ENCODE results near the gene APRT.
"Not testable (repeated sequence)": the region's sequence is repeated elsewhere in the genome, so short reads cannot be mapped to it uniquely, and the experiment has no call there.

Gene APRT

GRCh38 chr16:88796278-88796677 is 15.4 kb downstream of the APRT start:
- no peaks in the 10 kb centered on the region for H3K4me1 ChIP-seq (ENCODE audit: control insufficient read depth, insufficient read depth, low read length, unreplicated experiment)
- no peak overlapping the region for H2AFZ ChIP-seq (ENCODE audit: low read length, unreplicated experiment)
- no peaks in the 10 kb centered on the region for H3K79me2 ChIP-seq (ENCODE audit: control insufficient read depth, insufficient read depth, low read length, unreplicated experiment)
- no peaks in the 10 kb centered on the region for H3K36me3 ChIP-seq (ENCODE audit: insufficient read depth, low read length)
- no peaks in the 10 kb centered on the region for H3K27me3 ChIP-seq (ENCODE audit: insufficient read depth, low read length)
- no peak overlapping the region for H3K4me3 ChIP-seq (ENCODE audit: low read depth, low read length)
- H3K27ac ChIP-seq (ENCODE audit: low read depth, low read length) = no peak overlapping the region

- Histone ChIP-seq H2AFZ (ENCODE audit: low read length, unreplicated experiment) (no peak overlapping the region), H3K4me3 (ENCODE audit: low read depth, low read length) (no peak overlapping the region), H3K36me3 (ENCODE audit: insufficient read depth, low read length) (no peaks in the 10 kb centered on the region), H3K79me2 (ENCODE audit: control insufficient read depth, insufficient read depth, low read length, unreplicated experiment) (no peaks in the 10 kb centered on the region), H3K27ac (ENCODE audit: low read depth, low read length) (no peak overlapping the region), H3K27me3 (ENCODE audit: insufficient read depth, low read length) (no peaks in the 10 kb centered on the region), H3K4me1 (ENCODE audit: control insufficient read depth, insufficient read depth, low read length, unreplicated experiment) (peaks cover 8% of the 10 kb centered on the region)
Observed at GRCh38 chr16:88793251-88793954, 18.3 kb downstream of the APRT start.

GRCh38 chr16:88792668-88793250 is 19.0 kb downstream of the APRT start:
- Histone ChIP-seq H3K36me3 (ENCODE audit: insufficient read depth, low read length) (no peaks in the 10 kb centered on the region), H3K4me3 (ENCODE audit: low read depth, low read length) (no peak overlapping the region), H3K27me3 (ENCODE audit: insufficient read depth, low read length) (no peaks in the 10 kb centered on the region), H3K79me2 (ENCODE audit: control insufficient read depth, insufficient read depth, low read length, unreplicated experiment) (no peaks in the 10 kb centered on the region), H2AFZ (ENCODE audit: low read length, unreplicated experiment) (no peak overlapping the region), H3K27ac (ENCODE audit: low read depth, low read length) (no peak overlapping the region), H3K4me1 (ENCODE audit: control insufficient read depth, insufficient read depth, low read length, unreplicated experiment) (peaks cover 8% of the 10 kb centered on the region)

- Histone ChIP-seq H2AFZ (ENCODE audit: low read length, unreplicated experiment) (no peak overlapping the region), H3K27ac (ENCODE audit: low read depth, low read length) (no peak overlapping the region), H3K79me2 (ENCODE audit: control insufficient read depth, insufficient read depth, low read length, unreplicated experiment) (no peaks in the 10 kb centered on the region), H3K36me3 (ENCODE audit: insufficient read depth, low read length) (no peaks in the 10 kb centered on the region), H3K27me3 (ENCODE audit: insufficient read depth, low read length) (no peaks in the 10 kb centered on the region), H3K4me1 (ENCODE audit: control insufficient read depth, insufficient read depth, low read length, unreplicated experiment) (peaks cover 8% of the 10 kb centered on the region), H3K4me3 (ENCODE audit: low read depth, low read length) (no peak overlapping the region)
Observed at GRCh38 chr16:88792078-88792550, 19.6 kb downstream of the APRT start.

- H3K4me1 ChIP-seq (ENCODE audit: control insufficient read depth, insufficient read depth, low read length, unreplicated experiment) = peaks cover 8% of the 10 kb centered on the region
- H3K27ac ChIP-seq (ENCODE audit: low read depth, low read length) = no peak overlapping the region
- H3K79me2 ChIP-seq (ENCODE audit: control insufficient read depth, insufficient read depth, low read length, unreplicated experiment) = no peaks in the 10 kb centered on the region
- peak overlapping the region; percentile 56; the same call in 1 of the 2 replicates for H3K4me3 ChIP-seq (ENCODE audit: low read depth, low read length)
- no peaks in the 10 kb centered on the region for H3K27me3 ChIP-seq (ENCODE audit: insufficient read depth, low read length)
- H3K36me3 ChIP-seq (ENCODE audit: insufficient read depth, low read length) = no peaks in the 10 kb centered on the region
- H2AFZ ChIP-seq (ENCODE audit: low read length, unreplicated experiment) = no peak overlapping the region
Observed at GRCh38 chr16:88790312-88791211, 21.2 kb downstream of the APRT start.

GRCh38 chr16:88789594-88789993 is 22.1 kb downstream of the APRT start:
- Histone ChIP-seq H3K36me3 (ENCODE audit: insufficient read depth, low read length) (no peaks in the 10 kb centered on the region), H3K27ac (ENCODE audit: low read depth, low read length) (no peak overlapping the region), H3K4me3 (ENCODE audit: low read depth, low read length) (no peak overlapping the region), H3K4me1 (ENCODE audit: control insufficient read depth, insufficient read depth, low read length, unreplicated experiment) (peaks cover 8% of the 10 kb centered on the region), H2AFZ (ENCODE audit: low read length, unreplicated experiment) (no peak overlapping the region), H3K79me2 (ENCODE audit: control insufficient read depth, insufficient read depth, low read length, unreplicated experiment) (peaks cover 3% of the 10 kb centered on the region), H3K27me3 (ENCODE audit: insufficient read depth, low read length) (no peaks in the 10 kb centered on the region)

- not testable (repeated sequence) for H2AFZ ChIP-seq (ENCODE audit: low read length, unreplicated experiment); H3K36me3 ChIP-seq (ENCODE audit: insufficient read depth, low read length); H3K27me3 ChIP-seq (ENCODE audit: insufficient read depth, low read length); H3K27ac ChIP-seq (ENCODE audit: low read depth, low read length); H3K4me1 ChIP-seq (ENCODE audit: control insufficient read depth, insufficient read depth, low read length, unreplicated experiment); H3K4me3 ChIP-seq (ENCODE audit: low read depth, low read length)
- H3K79me2 ChIP-seq (ENCODE audit: control insufficient read depth, insufficient read depth, low read length, unreplicated experiment) = peaks cover 11% of the 10 kb centered on the region
Observed at GRCh38 chr16:88788749-88789148, 23.0 kb downstream of the APRT start.

GRCh38 chr16:88787579-88788314 is 24.0 kb downstream of the APRT start:
- H3K4me1 ChIP-seq (ENCODE audit: control insufficient read depth, insufficient read depth, low read length, unreplicated experiment) = peaks cover 14% of the 10 kb centered on the region
- H3K27me3 ChIP-seq (ENCODE audit: insufficient read depth, low read length) = no peaks in the 10 kb centered on the region
- H3K4me3 ChIP-seq (ENCODE audit: low read depth, low read length) = no peak overlapping the region
- H3K36me3 ChIP-seq (ENCODE audit: insufficient read depth, low read length) = no peaks in the 10 kb centered on the region
- H3K79me2 ChIP-seq (ENCODE audit: control insufficient read depth, insufficient read depth, low read length, unreplicated experiment) = peaks cover 21% of the 10 kb centered on the region
- no peak overlapping the region for H2AFZ ChIP-seq (ENCODE audit: low read length, unreplicated experiment)
- H3K27ac ChIP-seq (ENCODE audit: low read depth, low read length) = no peak overlapping the region

GRCh38 chr16:88785106-88785924 is 26.4 kb downstream of the APRT start, which contains the start of gene PIEZO1:
Gene PIEZO1 (minus strand): TSS chr16:88785220. CDS start chr16:88784964, 256 bp downstream.
- Histone ChIP-seq H3K4me3 (ENCODE audit: low read depth, low read length) (peak within 1 kb of the TSS; percentile 93), H2AFZ (ENCODE audit: low read length, unreplicated experiment) (peak within 1 kb of the TSS; percentile 81), H3K27ac (ENCODE audit: low read depth, low read length) (peak within 1 kb of the TSS; percentile 82), H3K27me3 (ENCODE audit: insufficient read depth, low read length) (no peaks in the 10 kb centered on the region), H3K4me1 (ENCODE audit: control insufficient read depth, insufficient read depth, low read length, unreplicated experiment) (peaks cover 31% of the 10 kb centered on the region), H3K79me2 (ENCODE audit: control insufficient read depth, insufficient read depth, low read length, unreplicated experiment) (peaks cover 46% of the 10 kb centered on the region), H3K36me3 (ENCODE audit: insufficient read depth, low read length) (no peaks in the 10 kb centered on the region)

GRCh38 chr16:88784856-88785105 is 26.9 kb downstream of the APRT start:
- Histone ChIP-seq H3K27me3 (ENCODE audit: insufficient read depth, low read length) (no peaks in the 10 kb centered on the region), H3K79me2 (ENCODE audit: control insufficient read depth, insufficient read depth, low read length, unreplicated experiment) (peaks cover 51% of the 10 kb centered on the region), H3K36me3 (ENCODE audit: insufficient read depth, low read length) (no peaks in the 10 kb centered on the region), H3K4me1 (ENCODE audit: control insufficient read depth, insufficient read depth, low read length, unreplicated experiment) (peaks cover 35% of the 10 kb centered on the region), H3K4me3 (ENCODE audit: low read depth, low read length) (peak overlapping the region; percentile 93), H3K27ac (ENCODE audit: low read depth, low read length) (peak overlapping the region; percentile 82), H2AFZ (ENCODE audit: low read length, unreplicated experiment) (no peak overlapping the region)

All from ACC112 (cell line).